Activated T-helper 9 cell treated with anti-CD3 and anti-CD28 coated beads, Interleukin-2, amount 50 U/mL, for 16 hours (primary cell): ENCODE data around the gene CTNNB1.
"Not testable (repeated sequence)": the region's sequence is repeated elsewhere in the genome, so short reads cannot be mapped to it uniquely, and the experiment has no call there.

Experiments used
- DNase-seq: peaks from one replicate; pipeline ENCODE4 v3.0.0-alpha.2; 2020; ENCODE audit warnings: low read depth

Gene CTNNB1

GRCh38 chr3:41258239-41258800 is 59.0 kb downstream of the CTNNB1 start:
- DNase-seq: no peak

- no peak for DNase-seq
Measured at GRCh38 chr3:41259449-41260062, 60.3 kb downstream of the CTNNB1 start.

- DNase-seq: no peak
Measured at GRCh38 chr3:41260063-41260450, 60.8 kb downstream of the CTNNB1 start.

GRCh38 chr3:41265011-41265545 is 65.8 kb downstream of the CTNNB1 start:
- no peak for DNase-seq

- no peak for DNase-seq
Measured at GRCh38 chr3:41265823-41266273, 66.5 kb downstream of the CTNNB1 start.

GRCh38 chr3:41267975-41268640 is 68.8 kb downstream of the CTNNB1 start:
- DNase-seq: no peak

- DNase-seq: no peak
Measured at GRCh38 chr3:41272667-41273066, 73.4 kb downstream of the CTNNB1 start.

GRCh38 chr3:41274944-41275668 is 75.8 kb downstream of the CTNNB1 start:
- DNase-seq: no peak

GRCh38 chr3:41276191-41276590 is 76.9 kb downstream of the CTNNB1 start:
- DNase-seq: no peak

- no peak for DNase-seq
Measured at GRCh38 chr3:41277790-41278465, 78.6 kb downstream of the CTNNB1 start.

- not testable (repeated sequence) for DNase-seq
Measured at GRCh38 chr3:41284934-41285333, 85.6 kb downstream of the CTNNB1 start.

- no peak for DNase-seq
Measured at GRCh38 chr3:41286305-41286704, 87.0 kb downstream of the CTNNB1 start.

GRCh38 chr3:41288785-41289184 is 89.5 kb downstream of the CTNNB1 start:
- no peak for DNase-seq
